Measurements from ENCODE around the gene DLL3.

DNA sequence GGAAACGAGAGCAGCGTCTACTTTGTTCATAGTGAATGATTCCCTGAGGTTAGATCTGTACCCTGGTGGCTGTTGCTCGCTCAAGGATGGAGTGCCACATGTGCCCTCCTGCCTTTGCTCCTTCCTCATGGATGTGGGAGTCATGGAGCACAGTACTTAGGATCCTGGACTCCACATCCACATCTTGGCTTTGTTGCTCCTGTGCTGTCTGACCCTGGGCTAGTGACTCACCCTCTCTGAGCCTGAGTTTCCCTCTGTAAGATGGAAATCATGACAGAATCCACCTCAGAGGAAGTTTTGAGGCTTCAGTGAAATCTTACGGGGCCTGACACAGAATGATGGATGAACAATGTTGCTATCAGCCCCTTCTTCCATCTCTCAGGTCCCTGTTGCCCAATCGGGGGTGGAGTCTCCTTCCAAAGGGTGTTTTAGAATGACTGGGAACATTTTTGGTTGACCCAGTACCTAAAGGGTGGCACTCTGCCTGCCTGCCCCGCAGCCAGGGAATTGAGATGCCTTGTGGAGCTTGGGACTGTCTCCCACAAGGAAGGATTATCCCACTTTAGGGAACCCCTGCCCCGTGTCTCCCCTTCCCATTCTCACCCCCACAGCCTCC is 27.9 kb upstream of the DLL3 start:
- TF ChIP-seq, protein P1, sequence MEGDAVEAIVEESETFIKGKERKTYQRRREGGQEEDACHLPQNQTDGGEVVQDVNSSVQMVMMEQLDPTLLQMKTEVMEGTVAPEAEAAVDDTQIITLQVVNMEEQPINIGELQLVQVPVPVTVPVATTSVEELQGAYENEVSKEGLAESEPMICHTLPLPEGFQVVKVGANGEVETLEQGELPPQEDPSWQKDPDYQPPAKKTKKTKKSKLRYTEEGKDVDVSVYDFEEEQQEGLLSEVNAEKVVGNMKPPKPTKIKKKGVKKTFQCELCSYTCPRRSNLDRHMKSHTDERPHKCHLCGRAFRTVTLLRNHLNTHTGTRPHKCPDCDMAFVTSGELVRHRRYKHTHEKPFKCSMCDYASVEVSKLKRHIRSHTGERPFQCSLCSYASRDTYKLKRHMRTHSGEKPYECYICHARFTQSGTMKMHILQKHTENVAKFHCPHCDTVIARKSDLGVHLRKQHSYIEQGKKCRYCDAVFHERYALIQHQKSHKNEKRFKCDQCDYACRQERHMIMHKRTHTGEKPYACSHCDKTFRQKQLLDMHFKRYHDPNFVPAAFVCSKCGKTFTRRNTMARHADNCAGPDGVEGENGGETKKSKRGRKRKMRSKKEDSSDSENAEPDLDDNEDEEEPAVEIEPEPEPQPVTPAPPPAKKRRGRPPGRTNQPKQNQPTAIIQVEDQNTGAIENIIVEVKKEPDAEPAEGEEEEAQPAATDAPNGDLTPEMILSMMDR (conservative IDR thresholded peaks at IDR 0.05) = no peak
- TF ChIP-seq EZH2 (IDR thresholded peaks at IDR 0.05; ENCODE audit: low read depth) = no peak

Measured in PC-9 (cell line).